SU-DHL-6 (cell line): ENCODE results near the gene ACBD7.

ENCODE experiments used
- H2AFZ ChIP-seq: fragments of 200-600 bp; sonication (generic); 2 replicates; pipeline ENCODE4 v1.6.1; 2014; ENCODE audit warnings: low read depth, mild to moderate bottlenecking, moderate library complexity, mixed read lengths, antibody characterized with exemption, low read length; ENCODE audit not compliant: severe bottlenecking
- H3F3A ChIP-seq: fragments of 200-600 bp; shearing (Covaris generic); 2 replicates; pipeline ENCODE4 v1.6.0; 2016; ENCODE audit warnings: antibody characterized with exemption, mild to moderate bottlenecking; ENCODE audit not compliant: insufficient read depth
- H3K27ac ChIP-seq: fragments of 200-600 bp; sonication (generic); 2 replicates; pipeline ENCODE4 v1.5.1; 2016; ENCODE audit warnings: low read depth, mild to moderate bottlenecking, low read length, moderate library complexity, mixed read lengths
- H3K27me3 ChIP-seq: fragments of 200-600 bp; sonication (generic), shearing (Covaris generic); 2 replicates; pipeline ENCODE4 v1.6.0; 2014; ENCODE audit warnings: mild to moderate bottlenecking, low read length
- H3K36me3 ChIP-seq: fragments of 200-600 bp; sonication (generic); 2 replicates; pipeline ENCODE4 v1.6.1; 2014; ENCODE audit warnings: mild to moderate bottlenecking, low read length, mixed read lengths
- H3K4me2 ChIP-seq: fragments of 300-600, 200-600 bp; shearing (Covaris generic), sonication (generic); 2 replicates; pipeline ENCODE4 v1.6.0; 2014; ENCODE audit warnings: low read length, low read depth, mild to moderate bottlenecking; ENCODE audit not compliant: poor library complexity, severe bottlenecking
- H3K4me3 ChIP-seq: fragments of 200-600 bp; sonication (generic); 2 replicates; pipeline ENCODE4 v1.5.1; 2014; ENCODE audit warnings: antibody characterized with exemption, low read length, mild to moderate bottlenecking, mixed read lengths; ENCODE audit not compliant: insufficient read depth, poor library complexity, severe bottlenecking
- H3K79me2 ChIP-seq: fragments of 200-600 bp; sonication (generic); 2 replicates; pipeline ENCODE4 v1.6.1; 2014; ENCODE audit warnings: mild to moderate bottlenecking, low read length, moderate library complexity; ENCODE audit not compliant: insufficient read depth
- H3K9ac ChIP-seq: fragments of 200-600 bp; sonication (generic); 2 replicates; pipeline ENCODE4 v1.7.0; 2014; ENCODE audit warnings: mild to moderate bottlenecking, low read length
- H3K9me2 ChIP-seq: fragments of 200-600 bp; sonication (generic); replicated peaks from 2 replicates; pipeline ENCODE4 v1.6.1; 2014; ENCODE audit warnings: low read length; ENCODE audit not compliant: insufficient read depth
- H3K9me3 ChIP-seq: fragments of 200-600 bp; sonication (generic); 2 replicates; pipeline ENCODE4 v1.6.1; 2014; ENCODE audit warnings: low read length, mixed read lengths; ENCODE audit not compliant: insufficient read depth
- H4K20me1 ChIP-seq: fragments of 200-600 bp; sonication (generic); 2 replicates; pipeline ENCODE4 v1.6.1; 2014; ENCODE audit warnings: low read depth, mild to moderate bottlenecking, antibody characterized with exemption, low read length, moderate library complexity, mixed read lengths
- CTCF ChIP-seq: fragments of 200-600 bp; sonication (generic); IDR thresholded peaks from one replicate; pipeline ENCODE4 v1.5.1; 2017; ENCODE audit warnings: antibody characterized with exemption, mild to moderate bottlenecking, low read length, moderate library complexity; ENCODE audit not compliant: insufficient read depth, poor library complexity, severe bottlenecking
- EZH2phosphoT487 ChIP-seq: fragments of 200-600 bp; sonication (generic), shearing (Covaris generic); conservative IDR thresholded peaks from 2 replicates; pipeline ENCODE4 v1.6.1; 2018; ENCODE audit warnings: mild to moderate bottlenecking, antibody characterized with exemption, low read length, moderate library complexity, mixed read lengths

ACBD7 gene

GRCh38 chr10:15113766-15114165, 25.2 kb upstream of the ACBD7 start:
- no peak for TF ChIP-seq CTCF
- TF ChIP-seq EZH2phosphoT487, result no peak
- H3K4me3 ChIP-seq, result no peak overlapping the region
- H3K27me3 ChIP-seq, result no peaks in the 10 kb centered on the region
- no peak overlapping the region for H3K9ac ChIP-seq
- no peak overlapping the region for H3K4me2 ChIP-seq
- no peak overlapping the region for H3K27ac ChIP-seq
- no peaks in the 10 kb centered on the region for H3K36me3 ChIP-seq
- H3K9me3 ChIP-seq, result no peaks in the 10 kb centered on the region
- no peaks in the 10 kb centered on the region for H3K79me2 ChIP-seq
- H3K9me2 ChIP-seq, result no peaks in the 10 kb centered on the region
- H4K20me1 ChIP-seq, result no peaks in the 10 kb centered on the region
- no peaks in the 10 kb centered on the region for H3F3A ChIP-seq
- H2AFZ ChIP-seq, result no peak overlapping the region

- Histone ChIP-seq H3K27me3 (no peaks in the 10 kb centered on the region), H3K9me2 (no peaks in the 10 kb centered on the region), H3K9ac (no peak overlapping the region), H3K79me2 (no peaks in the 10 kb centered on the region), H3K4me3 (no peak overlapping the region), H3K27ac (no peak overlapping the region), H2AFZ (no peak overlapping the region), H3K4me2 (no peak overlapping the region), H3K9me3 (no peaks in the 10 kb centered on the region), H3K36me3 (no peaks in the 10 kb centered on the region), H4K20me1 (no peaks in the 10 kb centered on the region), H3F3A (no peaks in the 10 kb centered on the region)
- TF ChIP-seq CTCF (no peak), EZH2phosphoT487 (no peak)
These were observed 24.1 kb upstream of the ACBD7 start for GRCh38 chr10:15112657-15113056.

GRCh38 chr10:15106352-15107013, 17.9 kb upstream of the ACBD7 start:
- no peak overlapping the region for H2AFZ ChIP-seq
- no peaks in the 10 kb centered on the region for H3K9me3 ChIP-seq
- H3K9me2 ChIP-seq, result no peaks in the 10 kb centered on the region
- no peaks in the 10 kb centered on the region for H4K20me1 ChIP-seq
- H3K36me3 ChIP-seq, result peaks cover 4% of the 10 kb centered on the region; the same call in 1 of the 2 replicates
- H3K9ac ChIP-seq, result no peak overlapping the region
- H3K27me3 ChIP-seq, result no peaks in the 10 kb centered on the region
- H3K4me3 ChIP-seq, result no peak overlapping the region
- peaks cover 5% of the 10 kb centered on the region for H3K79me2 ChIP-seq
- H3K4me2 ChIP-seq, result no peak overlapping the region
- TF ChIP-seq EZH2phosphoT487 (no peak), CTCF (peak; percentile 93)
- no peak overlapping the region for H3K27ac ChIP-seq
- H3F3A ChIP-seq, result peaks cover 14% of the 10 kb centered on the region
